ENCODE results near the gene POLG2. TPM values are rescaled to one million over a fixed set of nuclear protein-coding genes. Genes with fewer than 3 reads are reported as not detected.
A peak's percentile ranks its signal among the peaks of the same experiment; 100 is the strongest.

The POLG2 gene
- total RNA-seq, 2 experiments from 2014 or later = 26.9 to 30.2 TPM

GRCh38 chr17:64529221-64529620 lies 32.4 kb upstream of the POLG2 start:
- POLR2A ChIA-PET = no interaction called here
- Mint-ChIP-seq H3K27ac (no peak overlapping the region), H3K9me3 (ENCODE audit: low read depth) (no peaks in the 10 kb centered on the region), H3K27me3 (no peaks in the 10 kb centered on the region), H3K4me3 (no peak overlapping the region), H3K4me1 (peaks cover 5% of the 10 kb centered on the region), H3K36me3 (ENCODE audit: low read depth) (peaks cover 53% of the 10 kb centered on the region)
- no peak for DNase-seq
- ATAC-seq = no peak
- CTCF ChIA-PET = interaction anchor here (0.7 to 1.1 kb wide), 2 partner anchors 16 to 111 kb away, joined by 3 to 5 read pairs; no protein-coding TSS in a partner anchor
- intact Hi-C loops (cut with DNase I, micrococcal nuclease) = no loop called here

DNA sequence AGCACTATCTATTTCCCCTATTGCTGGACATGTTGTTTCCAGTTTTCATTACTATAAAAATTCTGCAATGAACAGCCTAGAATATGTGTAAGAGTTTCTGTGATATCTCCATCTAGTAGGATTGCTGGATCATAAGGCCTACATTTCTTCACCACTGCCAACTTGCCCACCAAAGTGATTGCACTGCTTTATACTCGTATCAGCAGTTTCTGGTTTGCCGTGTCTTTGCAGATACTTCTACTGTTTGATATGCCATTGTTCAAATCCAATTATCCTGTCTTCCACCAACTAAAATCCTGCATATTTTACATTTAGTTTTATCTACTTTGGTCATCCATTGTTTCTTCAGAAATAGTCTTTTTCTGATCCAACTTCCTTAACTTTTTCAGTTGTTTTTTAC lies 31.1 kb upstream of the POLG2 start:
- intact Hi-C loops (cut with DNase I, micrococcal nuclease) = no loop called here
- Mint-ChIP-seq H3K27ac (peak overlapping the region; percentile 24), H3K27me3 (no peaks in the 10 kb centered on the region), H3K4me3 (no peak overlapping the region), H3K36me3 (ENCODE audit: low read depth) (peaks cover 55% of the 10 kb centered on the region), H3K9me3 (ENCODE audit: low read depth) (no peaks in the 10 kb centered on the region), H3K4me1 (no peaks in the 10 kb centered on the region)
- ChIA-PET POLR2A (no interaction called here), CTCF (interaction anchor here (0.7 kb wide), 2 partner anchors 8 to 35 kb away, joined by 3 read pairs; no protein-coding TSS in a partner anchor)
- DNase-seq (no peak), ATAC-seq (no peak)

DNA sequence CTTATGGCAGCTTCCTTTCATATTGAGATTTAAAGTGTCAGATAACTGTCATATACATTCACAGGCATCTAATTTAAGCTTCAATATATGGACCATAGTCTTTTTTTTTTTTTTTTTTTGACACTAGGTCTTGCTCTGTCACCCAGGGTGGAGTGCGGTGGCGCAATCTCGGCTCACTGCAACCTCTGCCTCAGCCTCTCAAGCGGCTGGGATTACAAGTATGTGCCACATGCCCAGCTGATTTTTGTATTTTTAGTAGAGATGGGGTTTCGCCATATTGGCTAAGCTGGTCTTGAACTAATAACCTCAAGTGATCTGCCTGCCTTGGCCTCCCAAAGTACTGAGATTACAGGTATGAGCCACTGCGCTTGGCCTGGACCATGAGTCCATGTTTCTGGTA lies 23.5 kb upstream of the POLG2 start:
- ATAC-seq (no peak), DNase-seq (no peak)
- CTCF ChIA-PET = interaction anchor here (0.6 to 1.1 kb wide), 3 partner anchors 28 to 77 kb away, joined by 3 to 4 read pairs (median 3); no protein-coding TSS in a partner anchor
- H3K36me3 Mint-ChIP-seq (ENCODE audit: low read depth) = peaks cover 27% of the 10 kb centered on the region
- intact Hi-C loops (cut with DNase I, micrococcal nuclease) = no loop called here
- POLR2A ChIA-PET = interaction anchor here (1.2 kb wide), 1 partner anchor 14 kb away, joined by 5 read pairs; the partner anchor contains the start of genes CEP95 and DDX5
- no peak overlapping the region for H3K27ac Mint-ChIP-seq
- H3K27me3 Mint-ChIP-seq = no peaks in the 10 kb centered on the region
- no peaks in the 10 kb centered on the region for H3K9me3 Mint-ChIP-seq (ENCODE audit: low read depth)
- peaks cover 10% of the 10 kb centered on the region for H3K4me1 Mint-ChIP-seq
- no peak overlapping the region for H3K4me3 Mint-ChIP-seq

DNA sequence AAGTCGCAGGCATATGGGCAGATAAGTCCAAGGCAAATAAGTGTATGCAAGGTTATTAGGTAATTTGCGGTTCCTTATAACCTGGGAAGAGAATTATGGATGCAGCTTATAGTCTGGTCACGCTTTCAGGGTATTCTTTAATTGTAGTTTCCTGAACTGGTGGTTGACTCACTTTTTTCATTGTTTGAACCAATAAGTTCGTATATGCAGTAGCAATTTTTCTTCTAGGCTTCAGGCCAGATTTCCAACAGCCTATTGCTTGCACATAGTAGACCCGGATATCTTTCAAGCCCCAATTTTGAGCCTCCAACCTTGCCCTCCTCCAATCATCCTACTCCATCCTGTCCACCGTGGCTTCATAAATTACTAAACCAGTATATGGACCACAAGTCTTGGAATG lies 22.7 kb upstream of the POLG2 start:
- no peak for DNase-seq
- ChIA-PET POLR2A (interaction anchor here (1.2 kb wide), 1 partner anchor 13 kb away, joined by 5 read pairs; the partner anchor contains the start of genes CEP95 and DDX5), CTCF (interaction anchor here (1.0 to 1.4 kb wide), 4 partner anchors 9 to 78 kb away, joined by 3 to 4 read pairs (median 4); no protein-coding TSS in a partner anchor)
- H3K9me3 Mint-ChIP-seq (ENCODE audit: low read depth) = no peaks in the 10 kb centered on the region
- no peaks in the 10 kb centered on the region for H3K27me3 Mint-ChIP-seq
- intact Hi-C loops (cut with DNase I, micrococcal nuclease) = no loop called here
- no peak for ATAC-seq
- no peak overlapping the region for H3K4me3 Mint-ChIP-seq
- peaks cover 33% of the 10 kb centered on the region for H3K36me3 Mint-ChIP-seq (ENCODE audit: low read depth)
- H3K27ac Mint-ChIP-seq = no peak overlapping the region
- peaks cover 14% of the 10 kb centered on the region for H3K4me1 Mint-ChIP-seq

DNA sequence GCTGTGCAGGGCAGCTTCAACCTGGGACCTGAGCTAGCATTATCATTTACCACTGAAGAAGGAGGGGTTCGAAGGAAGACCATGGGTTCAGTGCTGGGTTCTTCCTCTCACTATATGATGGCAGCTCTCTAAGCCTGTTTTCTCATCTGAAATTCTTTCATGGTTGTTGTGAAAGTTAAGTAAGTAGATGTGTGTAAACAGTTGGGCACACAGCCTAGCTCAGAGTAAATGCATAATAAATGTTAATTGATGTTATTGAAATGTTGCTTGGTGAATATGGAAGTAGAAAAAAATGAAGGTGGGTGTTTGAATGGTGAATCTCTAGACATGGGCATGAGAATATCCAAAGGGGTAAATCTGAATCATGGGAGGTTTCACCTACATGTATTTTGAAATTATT lies 19.0 kb upstream of the POLG2 start:
- Mint-ChIP-seq H3K4me3 (no peak overlapping the region), H3K27ac (no peak overlapping the region), H3K9me3 (ENCODE audit: low read depth) (no peaks in the 10 kb centered on the region), H3K27me3 (no peaks in the 10 kb centered on the region), H3K36me3 (ENCODE audit: low read depth) (peaks cover 40% of the 10 kb centered on the region), H3K4me1 (peaks cover 24% of the 10 kb centered on the region)
- POLR2A ChIA-PET = interaction anchor here (1.3 kb wide), 1 partner anchor 9 kb away, joined by 5 read pairs; the partner anchor contains the start of genes CEP95 and DDX5
- CTCF ChIA-PET = interaction anchor here (0.7 to 1.5 kb wide), 6 partner anchors 15 to 134 kb away, joined by 3 to 4 read pairs (median 4); no protein-coding TSS in a partner anchor
- intact Hi-C loops (cut with DNase I, micrococcal nuclease) = no loop called here
- DNase-seq (no peak), ATAC-seq (no peak)

DNA sequence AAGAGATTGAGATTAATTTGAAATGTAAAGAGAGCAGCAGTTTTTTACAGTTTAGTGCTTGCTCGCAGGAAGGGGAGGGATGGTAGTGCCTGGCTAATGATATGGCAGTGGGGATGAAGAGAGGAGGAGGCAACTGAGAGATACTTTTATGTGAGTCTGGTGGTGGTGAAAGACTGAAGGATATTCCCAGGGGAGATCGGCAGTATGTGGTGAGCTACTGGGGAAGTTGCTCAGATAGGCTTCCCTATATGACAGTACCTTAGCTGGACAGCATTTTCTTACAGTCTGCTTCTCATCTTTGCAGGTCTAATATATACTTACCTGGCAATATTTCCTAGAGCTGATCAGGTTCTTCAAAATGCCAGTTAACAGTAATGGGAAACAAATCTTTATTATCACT lies 18.6 kb upstream of the POLG2 start:
- Mint-ChIP-seq H3K27me3 (no peaks in the 10 kb centered on the region), H3K36me3 (ENCODE audit: low read depth) (peaks cover 44% of the 10 kb centered on the region), H3K4me1 (peaks cover 24% of the 10 kb centered on the region), H3K4me3 (no peak overlapping the region), H3K9me3 (ENCODE audit: low read depth) (no peaks in the 10 kb centered on the region), H3K27ac (peak overlapping the region; percentile 15)
- intact Hi-C loops (cut with DNase I, micrococcal nuclease) = no loop called here
- ChIA-PET POLR2A (interaction anchor here (1.3 kb wide), 1 partner anchor 9 kb away, joined by 5 read pairs; the partner anchor contains the start of genes CEP95 and DDX5), CTCF (interaction anchor here (0.7 to 1.5 kb wide), 5 partner anchors 15 to 134 kb away, joined by 3 to 4 read pairs (median 3); no protein-coding TSS in a partner anchor)
- DNase-seq (no peak), ATAC-seq (no peak)

DNA sequence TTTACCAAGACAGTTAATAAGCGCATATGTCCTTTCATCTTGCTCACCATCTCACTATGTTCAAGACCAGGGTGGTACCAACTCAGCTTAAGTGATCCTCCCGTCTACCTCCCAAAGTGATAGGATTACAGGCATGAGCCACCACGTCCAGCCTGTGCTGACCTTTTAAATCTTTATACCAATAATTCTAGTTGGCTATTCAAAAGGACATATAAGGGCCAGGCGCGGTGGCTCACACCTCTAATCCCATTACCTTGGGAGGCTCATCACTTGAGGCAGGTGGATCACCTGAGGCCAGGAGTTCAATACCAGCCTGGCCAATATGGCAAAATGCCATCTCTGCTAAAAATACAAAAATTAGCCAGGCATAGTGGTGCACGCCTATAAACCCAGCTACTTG lies 12.3 kb upstream of the POLG2 start:
- H3K4me1 Mint-ChIP-seq = peaks cover 32% of the 10 kb centered on the region
- intact Hi-C loops (cut with DNase I, micrococcal nuclease) = loop anchor here in 1 of 2 experiments (5.0 kb wide), 1 partner anchor 767 kb away; the partner anchor contains the start of gene STRADA
- no peaks in the 10 kb centered on the region for H3K9me3 Mint-ChIP-seq (ENCODE audit: low read depth)
- ATAC-seq (no peak), DNase-seq (no peak)
- no peaks in the 10 kb centered on the region for H3K27me3 Mint-ChIP-seq
- no peak overlapping the region for H3K4me3 Mint-ChIP-seq
- CTCF ChIA-PET = interaction anchor here (1.1 to 1.8 kb wide), 3 partner anchors 10 to 140 kb away, joined by 4 to 8 read pairs (median 6); no protein-coding TSS in a partner anchor
- H3K27ac Mint-ChIP-seq = no peak overlapping the region
- POLR2A ChIA-PET = interaction anchor here (0.6 kb wide), 1 partner anchor 21 kb away, joined by 3 read pairs; no protein-coding TSS in a partner anchor
- peaks cover 50% of the 10 kb centered on the region for H3K36me3 Mint-ChIP-seq (ENCODE audit: low read depth)

DNA sequence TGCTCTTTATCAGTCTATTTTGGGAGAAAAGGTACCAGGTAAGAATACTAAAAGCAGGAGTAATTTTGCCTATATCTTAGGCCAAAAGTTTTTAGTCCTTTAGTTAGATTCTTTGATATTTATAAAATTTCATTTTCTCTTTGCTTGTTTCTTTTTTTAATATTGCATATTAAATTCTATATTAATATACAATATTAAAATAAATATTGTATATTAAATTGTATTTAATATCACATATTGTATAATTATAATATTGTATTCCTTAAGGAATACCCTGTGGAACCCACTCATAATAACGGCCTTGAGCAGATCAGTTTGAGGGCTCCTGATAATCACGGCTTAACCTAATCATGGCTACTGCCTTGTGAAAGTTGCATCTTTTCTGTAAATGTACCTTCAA lies 11.8 kb upstream of the POLG2 start:
- intact Hi-C loops (cut with DNase I, micrococcal nuclease) = loop anchor here in 1 of 2 experiments (5.0 kb wide), 1 partner anchor 766 kb away; the partner anchor contains the start of gene STRADA
- Mint-ChIP-seq H3K36me3 (ENCODE audit: low read depth) (peaks cover 53% of the 10 kb centered on the region), H3K4me1 (peaks cover 37% of the 10 kb centered on the region), H3K27me3 (no peaks in the 10 kb centered on the region), H3K4me3 (peak overlapping the region; percentile 100), H3K27ac (no peak overlapping the region), H3K9me3 (ENCODE audit: low read depth) (no peaks in the 10 kb centered on the region)
- ChIA-PET CTCF (interaction anchor here (1.8 kb wide), 1 partner anchor 140 kb away, joined by 8 read pairs; no protein-coding TSS in a partner anchor), POLR2A (interaction anchor here (0.6 kb wide), 1 partner anchor 21 kb away, joined by 3 read pairs; no protein-coding TSS in a partner anchor)
- DNase-seq (no peak), ATAC-seq (no peak)

- POLR2A ChIA-PET = interaction anchor here (0.5 to 3.9 kb wide), 13 partner anchors 8 to 574 kb away, joined by 3 to 111 read pairs (median 4); partner anchors contain the start of genes POLG2 and SMURF2
- H3K4me1 Mint-ChIP-seq = peaks cover 45% of the 10 kb centered on the region
These were observed 10.5 kb upstream of the POLG2 start for GRCh38 chr17:64507413-64507782.

DNA sequence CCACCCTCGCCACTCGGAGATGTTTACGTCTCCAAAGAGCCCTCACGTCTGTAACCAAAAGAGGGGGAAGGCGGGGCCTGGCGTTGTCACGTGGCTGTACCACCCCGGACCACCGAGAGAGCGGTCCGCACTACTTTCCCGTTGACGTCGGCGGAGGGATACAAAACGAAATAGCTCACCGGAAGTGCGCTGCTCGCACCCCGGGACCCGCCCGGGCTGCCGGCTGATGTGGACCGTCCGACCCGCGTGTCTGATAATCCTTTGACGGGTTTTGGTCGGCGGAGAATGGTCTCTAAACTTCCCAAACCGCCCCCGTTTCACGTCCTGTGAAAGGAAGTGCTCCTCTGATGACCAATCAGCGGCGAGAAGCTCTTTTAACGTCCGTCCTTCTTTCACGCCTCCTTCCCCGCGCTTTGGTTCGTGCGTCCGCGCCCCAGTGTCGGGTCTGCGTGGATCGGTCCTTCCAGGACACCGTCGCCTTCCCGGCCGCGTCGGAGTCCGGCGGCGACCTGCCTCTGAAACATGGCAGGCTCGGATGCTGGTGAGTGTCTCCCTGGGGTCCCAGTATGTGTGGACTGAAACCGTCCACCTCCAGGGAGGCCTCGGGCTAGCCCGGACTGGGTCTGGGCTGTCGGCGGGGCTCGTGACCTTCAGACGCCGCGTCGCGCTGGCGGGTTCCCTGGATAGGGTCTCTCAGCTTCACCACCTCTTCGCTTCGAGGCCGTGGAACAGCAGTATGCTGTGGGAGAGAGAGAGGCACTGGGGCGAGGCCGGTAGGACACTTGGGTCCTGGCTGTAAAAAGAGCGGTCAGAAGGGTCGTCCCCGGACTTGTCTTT lies 9.9 kb upstream of the POLG2 start, which contains the start of gene CEP95:
Gene CEP95, plus strand, starts transcription at position 402 of the 837 bp plus-strand sequence. Its CDS starts 121 bp downstream, at position 523.
- Mint-ChIP-seq H3K9me3 (ENCODE audit: low read depth) (no peaks in the 10 kb centered on the region), H3K36me3 (ENCODE audit: low read depth) (peaks cover 60% of the 10 kb centered on the region), H3K27me3 (no peaks in the 10 kb centered on the region), H3K27ac (peak within 1 kb of the TSS; percentile 100), H3K4me1 (peaks cover 48% of the 10 kb centered on the region), H3K4me3 (peak within 1 kb of the TSS; percentile 100)
- intact Hi-C loops (cut with DNase I, micrococcal nuclease) = loop anchor here (1.0 to 5.0 kb wide), 15 partner anchors 9 to 804 kb away; partner anchors contain the start of genes POLG2 (in 2 of the 2), CCDC47 (in 1 of the 2), ERN1 (in 1 of the 2) and FTSJ3 (in 1 of the 2)
- ChIA-PET CTCF (interaction anchor here (0.6 to 3.6 kb wide), 10 partner anchors 8 to 238 kb away, joined by 3 to 26 read pairs (median 3); no protein-coding TSS in a partner anchor), POLR2A (interaction anchor here (0.5 to 3.9 kb wide), 19 partner anchors 9 to 722 kb away, joined by 3 to 111 read pairs (median 4); partner anchors contain the start of genes POLG2 and SMURF2)
- DNase-seq = peak; percentile 97
- ATAC-seq = peak; percentile 56

More at GRCh38 chr17:64507413-64507782, 10.5 kb upstream of the POLG2 start:
- intact Hi-C loops (cut with DNase I, micrococcal nuclease) = loop anchor here (1.0 to 5.0 kb wide), 4 partner anchors 87 to 805 kb away; partner anchors contain the start of gene STRADA (in 1 of the 2)
- Mint-ChIP-seq H3K9me3 (ENCODE audit: low read depth) (no peaks in the 10 kb centered on the region), H3K4me3 (peak overlapping the region; percentile 100), H3K27me3 (no peaks in the 10 kb centered on the region), H3K36me3 (ENCODE audit: low read depth) (peaks cover 56% of the 10 kb centered on the region), H3K27ac (peak overlapping the region; percentile 100)
- DNase-seq (peak; percentile 60), ATAC-seq (peak; percentile 28)
- CTCF ChIA-PET = interaction anchor here (0.6 to 3.6 kb wide), 7 partner anchors 9 to 239 kb away, joined by 3 to 26 read pairs (median 3); no protein-coding TSS in a partner anchor

Data from activated CD4-positive, alpha-beta T cell treated with anti-CD3 and anti-CD28 coated beads for 36 hours (primary cell).